Stimulated activated CD4-positive, alpha-beta T cell treated with anti-CD3 and anti-CD28 coated beads, TNF-alpha, amount 100 ng/mL, for 4 hours (primary cell): ENCODE results near the gene TMEM18.

Source experiments
- DNase-seq, 3 experiments: peaks; one replicate each; pipeline ENCODE4 v3.0.0-alpha.2; 2020; ENCODE audit warnings: low read depth in 3 of 3

The TMEM18 gene

DNA sequence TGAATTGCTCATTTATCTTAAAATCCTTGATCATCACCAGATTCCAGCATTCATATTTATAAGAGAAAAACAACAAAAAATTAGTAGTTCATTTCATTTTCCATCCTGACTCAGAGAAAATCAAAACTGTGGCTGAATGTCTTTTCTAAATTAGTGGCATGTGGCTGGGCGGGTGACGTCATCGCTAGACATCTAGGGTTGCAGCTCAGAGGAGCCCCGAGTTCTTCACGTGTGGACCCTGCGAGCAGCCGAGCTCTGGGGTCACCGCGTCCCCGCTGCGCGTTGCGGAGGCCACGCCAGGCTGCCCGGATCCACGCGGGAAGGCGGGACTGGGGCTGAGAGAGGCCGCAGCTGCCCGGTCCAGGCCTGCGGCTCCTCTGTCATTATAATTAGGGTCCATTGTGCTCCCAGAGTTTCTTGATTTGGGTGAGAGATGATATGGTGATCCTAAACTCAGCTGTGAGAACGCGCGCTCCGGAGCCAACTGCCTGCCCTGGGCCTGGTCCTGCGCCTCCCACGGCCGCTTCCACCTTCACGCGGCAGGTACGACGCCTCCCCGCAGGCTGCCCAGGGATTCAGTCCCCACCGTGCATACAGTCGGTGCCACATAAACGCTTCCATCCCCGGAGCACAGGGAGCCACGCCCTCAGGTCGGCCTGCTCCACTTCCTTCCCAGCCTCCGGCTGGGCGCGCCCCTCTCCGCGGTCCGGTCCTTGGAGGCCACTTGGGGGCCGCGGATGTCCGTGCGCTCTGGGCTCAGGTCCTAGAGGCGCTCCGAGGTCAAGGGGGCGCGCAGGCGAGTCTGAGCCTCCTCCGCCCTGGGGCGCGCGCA lies 56.5 kb downstream of the TMEM18 start:
- DNase-seq = no peak

DNA sequence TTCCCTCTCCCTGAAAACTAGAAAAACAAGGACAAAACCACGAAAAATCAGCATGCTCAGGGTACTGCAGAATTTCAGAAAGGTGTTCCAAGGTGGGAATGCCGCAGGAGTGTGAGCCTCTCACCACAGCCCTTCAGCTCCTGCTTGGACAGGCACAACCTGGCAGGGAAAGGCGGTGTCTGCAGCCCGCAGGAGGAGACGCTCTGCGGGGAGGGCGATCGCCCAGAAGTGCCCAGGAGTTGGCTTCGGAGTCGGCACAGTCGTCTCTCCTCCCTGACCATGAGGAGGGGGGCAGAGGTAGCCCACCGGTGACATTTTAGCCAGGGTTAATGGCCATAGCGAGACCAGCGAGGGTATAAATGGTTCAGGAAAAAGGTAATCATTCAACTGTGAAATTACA lies 57.2 kb downstream of the TMEM18 start:
- DNase-seq = no peak

DNA sequence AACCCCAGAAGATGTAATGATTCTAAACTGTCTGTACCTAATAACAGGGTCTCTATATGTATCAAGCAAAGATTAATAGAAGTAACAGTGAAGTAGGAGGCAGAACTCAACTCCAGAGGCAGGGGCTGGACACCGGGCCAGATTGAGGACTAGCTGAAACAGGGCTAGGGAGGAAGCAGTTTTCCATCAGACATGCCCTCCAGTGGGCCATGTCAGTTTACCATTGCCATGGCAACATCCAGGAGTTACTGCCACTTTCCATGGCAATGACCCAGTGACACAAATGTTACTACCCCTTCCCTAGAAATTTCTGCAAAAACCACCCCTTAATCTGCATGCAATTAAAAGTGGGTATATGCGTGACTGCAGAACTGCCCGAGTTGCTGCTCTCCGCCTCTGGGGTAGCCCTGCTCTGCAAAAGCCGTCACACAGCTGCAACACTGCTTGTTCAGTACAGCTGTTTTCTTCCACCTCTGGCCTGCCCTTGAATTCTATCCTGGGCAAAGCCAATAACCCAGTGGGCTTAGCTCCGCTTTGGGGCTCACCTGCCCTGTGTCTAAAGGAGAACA lies 58.7 kb downstream of the TMEM18 start:
- DNase-seq = no peak

DNA sequence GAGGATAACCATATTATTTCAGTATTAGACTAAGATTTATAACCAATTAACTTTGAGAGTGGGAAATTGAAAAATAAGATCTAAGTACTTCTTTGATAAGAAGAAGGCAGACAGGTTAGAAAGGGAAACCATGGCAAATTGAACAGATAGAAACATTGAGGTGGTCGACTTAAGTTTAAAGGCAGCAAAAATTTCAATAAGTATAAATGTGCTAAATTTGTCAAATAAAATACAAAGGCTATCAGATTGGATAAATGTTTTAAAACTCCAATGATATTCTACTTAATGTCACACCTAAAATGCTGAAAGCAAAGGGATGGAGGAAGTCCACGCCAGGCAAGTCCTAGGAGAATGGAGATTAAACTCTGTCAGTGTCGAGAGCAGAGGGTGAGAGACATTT lies 59.2 kb downstream of the TMEM18 start:
- no peak for DNase-seq
